ENCODE data around the gene RAD51B.

Gene RAD51B

DNA sequence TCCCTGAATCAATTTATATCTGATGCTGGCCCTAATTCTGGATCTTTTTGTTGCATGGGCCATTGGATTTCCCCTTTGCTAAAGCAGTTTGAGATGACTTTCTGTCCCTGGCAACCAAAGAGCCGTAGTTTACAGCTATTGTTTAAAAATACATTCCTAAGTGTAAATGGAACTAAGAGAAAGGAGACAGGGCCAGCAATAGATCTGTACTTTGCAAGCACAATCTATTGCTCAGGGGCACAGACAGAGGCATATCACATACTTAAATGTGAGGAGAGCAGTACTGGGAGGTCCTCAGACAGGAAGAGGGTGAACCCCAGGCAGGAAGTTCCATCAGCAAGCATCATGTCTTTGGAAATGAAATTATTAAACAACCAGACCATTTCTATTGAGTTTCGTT, 846.7 kb downstream of the RAD51B start:
- in situ Hi-C loops (cut with MboI; ENCODE audit: low sequenced_read_pairs) = no loop called here

DNA sequence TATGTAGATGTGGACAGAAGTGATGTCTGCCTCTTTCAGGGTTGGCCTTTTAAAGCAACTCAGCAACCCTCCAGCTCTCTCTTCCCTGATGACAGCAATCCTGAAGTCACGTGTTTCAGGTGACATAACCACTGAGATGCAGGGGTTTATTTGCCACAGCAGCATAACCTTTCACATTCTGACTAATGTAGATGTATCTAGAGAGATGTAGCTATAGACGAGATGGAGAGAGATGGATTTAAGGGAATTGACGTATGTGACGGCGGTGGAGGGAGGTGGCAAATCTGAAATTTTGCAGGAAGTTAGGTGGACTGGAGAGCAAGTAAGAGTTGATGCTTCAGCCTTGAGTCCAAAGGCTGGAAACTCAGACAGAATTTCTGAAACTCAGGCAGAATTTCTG, 847.3 kb downstream of the RAD51B start:
- in situ Hi-C loops (cut with MboI; ENCODE audit: low sequenced_read_pairs) = no loop called here

DNA sequence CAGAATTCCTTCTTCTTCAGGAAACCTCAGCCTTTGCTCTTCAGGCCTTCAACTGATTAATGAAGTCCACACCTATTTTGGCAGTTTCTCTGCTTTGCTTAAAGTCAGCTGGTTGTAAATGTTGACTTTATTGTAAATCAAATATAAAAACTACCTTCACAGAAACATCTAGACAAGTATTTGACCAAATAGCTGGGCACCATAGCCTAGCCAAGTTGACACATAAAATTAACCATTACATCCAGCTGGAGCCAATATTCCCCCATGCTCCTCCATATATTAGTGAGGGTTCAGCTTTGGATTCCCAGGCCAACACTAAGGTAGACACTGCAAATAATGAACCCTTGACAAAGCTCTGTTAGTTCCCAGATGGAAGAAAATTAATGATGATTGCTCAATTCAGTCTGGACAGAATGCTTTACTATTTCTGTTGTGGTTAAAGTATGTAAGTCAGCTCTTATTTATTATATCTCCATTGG, 847.8 kb downstream of the RAD51B start:
- in situ Hi-C loops (cut with MboI; ENCODE audit: low sequenced_read_pairs) = no loop called here

DNA sequence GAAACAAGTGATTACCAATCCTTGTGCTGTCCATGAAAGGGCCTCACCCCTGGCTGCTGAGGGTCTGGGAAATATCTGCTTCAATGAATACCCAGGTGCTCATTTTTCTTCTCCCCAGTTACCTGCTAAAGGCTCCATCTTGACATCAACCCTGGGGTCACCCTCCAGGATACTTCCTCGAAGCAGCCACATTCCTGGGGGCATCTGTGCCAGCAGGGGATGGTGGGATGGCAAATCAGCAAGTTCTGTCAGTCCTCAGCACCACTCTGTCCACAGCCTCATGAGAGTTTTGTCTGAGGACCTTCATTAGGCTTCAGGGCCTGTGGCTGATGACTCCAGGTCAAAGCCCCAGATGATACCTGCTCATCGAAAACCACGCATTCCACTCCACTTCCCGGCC, 848.4 kb downstream of the RAD51B start:
- in situ Hi-C loops (cut with MboI; ENCODE audit: low sequenced_read_pairs) = no loop called here

DNA sequence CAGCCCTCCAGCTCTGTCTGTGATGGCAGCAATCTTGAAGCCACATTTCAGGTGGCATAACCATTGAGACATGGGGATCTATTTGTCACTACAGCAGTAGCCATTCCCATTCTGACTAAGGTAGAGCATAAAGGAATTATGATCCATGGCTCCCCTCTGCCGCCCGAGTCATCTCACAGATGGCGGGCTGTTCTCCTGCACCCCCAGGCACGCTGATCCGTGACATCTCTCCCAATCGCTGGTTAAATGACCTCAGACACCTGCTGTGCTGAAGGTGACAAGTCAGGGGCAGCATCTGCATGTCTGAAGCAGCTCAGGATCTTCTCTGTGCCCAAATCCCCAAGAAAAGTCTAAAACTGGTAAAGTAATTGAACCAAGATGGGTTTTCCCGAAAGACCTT, 849.0 kb downstream of the RAD51B start:
- in situ Hi-C loops (cut with MboI; ENCODE audit: low sequenced_read_pairs) = no loop called here

DNA sequence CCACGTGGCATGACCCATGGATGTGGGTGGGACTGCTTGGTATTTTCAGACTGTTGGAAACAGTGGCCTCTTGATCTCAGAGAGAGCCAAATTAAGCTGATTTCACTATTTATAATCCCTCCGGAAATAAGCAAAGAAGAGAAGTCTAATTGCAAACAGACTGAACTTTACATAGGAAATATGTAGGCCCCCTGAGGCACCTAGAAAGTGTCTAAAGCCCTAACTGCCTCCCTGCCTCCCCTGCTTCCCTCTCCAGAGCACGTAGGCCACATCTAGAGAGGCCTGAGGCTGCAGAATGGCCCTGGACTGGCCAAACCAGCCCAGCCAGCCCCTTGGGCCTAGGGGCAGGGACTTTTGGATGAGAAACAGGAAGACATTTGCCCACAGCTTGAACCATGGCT, 849.5 kb downstream of the RAD51B start:
- in situ Hi-C loops (cut with MboI; ENCODE audit: low sequenced_read_pairs) = no loop called here

DNA sequence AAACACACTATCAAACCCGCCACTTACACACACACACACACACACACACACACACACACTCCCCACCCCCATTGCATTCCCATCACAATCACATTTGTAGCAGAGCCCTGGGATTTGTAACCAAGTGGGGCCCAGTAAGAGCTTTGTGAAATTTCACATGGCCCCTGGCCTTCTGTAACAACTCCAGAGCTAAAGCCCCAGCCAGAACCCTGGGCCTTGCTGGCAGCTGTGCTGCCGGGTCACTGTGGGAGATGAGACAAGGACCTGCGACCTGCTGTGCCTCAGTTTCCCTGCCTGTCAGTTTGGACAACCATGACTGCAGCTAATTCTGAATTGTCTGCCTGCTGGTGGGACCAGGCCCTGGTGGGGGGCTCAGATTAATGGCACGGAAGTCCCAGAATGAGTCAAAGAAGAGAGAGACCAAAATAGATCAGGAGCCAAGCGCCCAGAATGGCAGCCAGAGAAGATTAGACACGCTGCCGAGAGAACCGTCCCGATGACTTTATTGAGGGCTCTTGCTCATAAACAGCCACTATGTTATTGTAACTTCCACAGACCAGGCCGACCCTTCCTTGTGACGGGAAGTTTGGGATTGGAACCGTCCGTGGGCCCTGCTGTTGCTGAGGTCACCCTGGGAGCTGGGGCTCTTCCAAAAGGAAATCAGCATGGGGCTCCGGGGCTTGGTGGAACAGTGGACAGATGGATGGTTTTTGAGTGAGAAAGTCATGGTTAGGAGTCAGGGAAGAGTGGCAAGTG, 850.2 kb downstream of the RAD51B start:
- in situ Hi-C loops (cut with MboI; ENCODE audit: low sequenced_read_pairs) = no loop called here

DNA sequence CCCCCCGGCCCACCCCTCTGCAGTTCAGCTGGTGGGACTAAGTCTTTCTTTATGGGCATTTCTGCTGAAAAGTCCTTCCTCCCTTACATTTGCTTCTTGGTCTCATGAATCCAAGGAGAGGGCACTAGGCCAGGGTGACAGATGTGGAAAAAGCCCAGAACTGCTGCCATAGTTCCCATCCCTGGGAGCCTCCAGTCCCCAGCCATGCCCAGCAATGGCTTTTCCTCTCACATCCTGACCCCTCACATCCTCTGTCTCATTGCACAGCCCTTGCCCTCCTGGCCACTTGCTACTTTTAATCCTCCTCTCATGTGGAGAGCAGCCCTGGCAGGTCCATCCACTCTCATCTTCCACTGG, 850.8 kb downstream of the RAD51B start:
- in situ Hi-C loops (cut with MboI; ENCODE audit: low sequenced_read_pairs) = no loop called here

DNA sequence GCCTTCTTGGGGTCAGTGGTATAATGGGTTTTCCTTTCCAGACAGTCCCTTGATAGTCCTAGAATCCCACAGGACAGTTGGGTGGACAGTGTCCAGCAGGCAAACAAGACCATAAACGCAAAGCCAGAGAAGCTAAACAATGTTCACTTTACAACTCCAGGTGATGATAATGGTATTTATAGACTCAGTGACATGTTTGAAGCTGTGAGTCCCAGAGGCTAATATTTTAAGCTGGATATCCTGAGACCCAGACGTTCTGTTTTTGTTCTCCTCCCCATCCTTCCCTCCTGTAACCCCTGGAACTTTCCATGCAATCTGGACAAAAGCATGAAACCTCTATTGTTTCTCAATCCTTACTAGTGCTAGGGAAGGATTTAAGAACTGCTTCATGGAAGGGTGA, 852.3 kb downstream of the RAD51B start:
- in situ Hi-C loops (cut with MboI; ENCODE audit: low sequenced_read_pairs) = no loop called here

DNA sequence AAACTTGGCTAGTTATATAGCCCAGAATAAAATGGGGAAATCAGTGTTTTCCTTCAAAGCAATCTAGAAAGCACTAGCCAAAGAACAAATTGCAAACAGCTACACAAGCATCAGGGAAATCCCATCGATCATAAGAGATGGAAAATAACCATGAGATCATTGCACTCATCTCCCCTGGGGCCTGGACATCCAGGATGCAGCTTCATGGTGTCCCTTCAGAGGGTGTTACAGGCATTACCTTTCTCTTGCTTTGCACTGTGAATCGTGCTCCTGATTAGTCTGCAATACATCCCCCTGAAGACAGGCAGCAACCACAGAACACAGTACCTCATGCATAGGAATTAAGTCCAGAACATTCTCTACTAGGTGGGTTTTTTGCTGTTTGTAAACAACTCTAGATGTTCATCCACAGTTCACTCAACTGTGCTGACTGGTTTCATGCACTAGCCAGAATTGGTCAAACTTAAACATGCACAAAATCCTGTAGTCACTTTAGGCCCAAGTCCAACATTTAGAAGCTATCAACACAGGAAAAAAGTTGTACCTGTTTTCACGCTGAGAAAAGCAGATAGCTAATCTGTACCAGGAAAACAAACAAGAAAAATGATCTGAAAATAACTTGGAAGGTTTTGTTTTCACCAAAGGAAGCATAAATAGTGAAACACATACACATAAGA, 853.2 kb downstream of the RAD51B start:
- in situ Hi-C loops (cut with MboI; ENCODE audit: low sequenced_read_pairs) = no loop called here

DNA sequence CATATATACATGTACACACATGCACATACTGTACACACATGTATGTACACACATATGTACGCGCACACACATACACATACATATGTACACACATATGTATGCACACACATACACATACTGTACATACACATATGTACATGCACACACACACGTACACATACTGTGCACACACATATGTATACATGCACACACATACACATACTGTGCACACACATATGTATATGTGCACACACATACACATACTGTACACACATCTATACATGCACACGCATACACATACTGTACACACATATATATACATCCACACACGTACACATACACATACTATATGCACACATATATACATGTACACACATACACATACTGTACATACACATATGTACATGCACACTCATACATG, 853.9 kb downstream of the RAD51B start:
- in situ Hi-C loops (cut with MboI; ENCODE audit: low sequenced_read_pairs) = no loop called here

DNA sequence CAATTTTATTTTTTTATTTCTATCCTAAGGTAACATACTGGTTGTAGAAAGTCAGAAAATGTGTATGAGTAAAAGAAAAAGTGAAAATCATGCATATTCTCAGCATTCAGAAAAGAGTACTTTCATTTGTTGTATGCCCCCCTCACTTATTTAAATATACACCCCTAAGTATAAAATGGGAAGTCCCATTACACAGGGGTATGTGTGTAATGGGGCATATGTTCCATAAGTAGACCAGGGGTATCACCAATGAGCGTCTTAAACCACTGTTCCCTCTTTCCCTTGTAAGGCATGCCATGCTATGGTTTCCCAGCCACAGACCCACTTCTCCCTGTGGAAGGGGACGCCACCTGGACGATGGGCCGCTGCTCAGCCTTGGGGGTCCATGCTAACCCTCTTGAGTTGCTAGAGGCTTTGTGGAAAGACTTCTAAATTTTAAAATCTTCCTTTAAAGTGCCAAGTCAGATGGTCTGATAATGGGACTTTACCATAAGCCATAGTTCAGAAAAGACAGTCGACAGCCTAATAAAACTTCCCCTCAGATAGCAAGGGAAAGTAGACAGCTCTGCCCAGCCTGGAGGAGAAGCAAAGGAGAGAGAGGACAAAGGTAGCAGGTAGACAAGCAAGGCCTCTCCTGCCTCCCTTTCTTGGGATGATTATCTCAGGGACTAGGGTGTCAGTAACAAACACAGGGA, 855.1 kb downstream of the RAD51B start:
- in situ Hi-C loops (cut with MboI; ENCODE audit: low sequenced_read_pairs) = no loop called here

DNA sequence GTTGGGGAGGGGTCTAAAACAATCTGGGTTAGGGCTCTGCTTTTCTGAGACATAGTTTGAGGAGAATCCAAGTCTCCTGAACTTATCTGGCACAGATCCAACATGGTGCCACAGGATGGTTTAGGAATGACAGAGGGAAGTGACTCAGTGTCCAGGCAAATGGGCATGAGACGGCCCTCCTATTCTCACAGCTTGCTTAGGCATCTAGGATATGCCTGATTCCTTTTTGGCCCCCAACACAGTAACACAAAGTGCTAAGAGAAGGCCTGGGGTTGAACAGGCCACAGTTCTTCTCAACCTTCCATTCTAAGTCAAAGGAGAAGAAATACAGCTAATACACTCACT, 855.6 kb downstream of the RAD51B start:
- in situ Hi-C loops (cut with MboI; ENCODE audit: low sequenced_read_pairs) = no loop called here

DNA sequence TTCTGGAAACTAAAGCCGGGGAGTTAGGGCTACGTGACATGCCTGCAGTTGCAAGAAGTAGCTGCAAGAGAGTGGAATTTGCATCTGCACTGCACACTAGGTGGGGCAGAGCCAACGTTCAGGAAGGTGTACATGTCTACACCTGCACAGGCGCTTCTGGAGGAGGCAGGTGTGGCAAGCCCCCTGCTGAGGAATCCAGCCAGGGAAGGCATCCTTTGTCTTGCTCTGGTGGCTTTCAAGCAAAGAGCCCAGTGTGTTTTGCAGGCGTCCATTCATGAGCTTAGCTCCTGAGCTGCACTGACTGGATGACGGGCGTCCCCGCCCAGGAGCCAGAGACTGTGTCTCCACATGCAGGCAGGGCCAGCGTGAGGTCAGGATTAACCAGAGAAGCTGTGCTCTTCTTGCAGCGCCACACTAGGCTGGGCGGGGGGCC, 856.9 kb downstream of the RAD51B start:
- in situ Hi-C loops (cut with MboI; ENCODE audit: low sequenced_read_pairs) = no loop called here

DNA sequence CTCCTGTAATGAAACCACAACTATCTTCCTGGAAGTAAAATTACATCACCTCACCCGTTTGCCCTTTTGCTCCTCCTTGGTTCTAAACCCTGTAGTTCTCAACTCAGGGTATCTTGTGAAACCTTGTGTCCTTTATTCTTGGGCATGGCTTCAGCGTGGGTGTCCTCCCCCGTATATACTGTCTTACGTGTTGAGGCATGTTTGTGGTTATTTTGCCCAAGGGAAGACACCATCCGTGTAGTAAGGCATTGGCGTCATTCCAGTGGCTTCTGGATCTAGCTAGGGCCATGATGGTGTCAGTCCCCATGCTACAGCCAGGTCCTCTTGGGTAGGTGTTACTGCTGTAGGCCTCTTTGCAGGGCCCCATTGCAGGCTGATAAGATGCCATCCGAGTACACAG, 857.9 kb downstream of the RAD51B start:
- in situ Hi-C loops (cut with MboI; ENCODE audit: low sequenced_read_pairs) = no loop called here

DNA sequence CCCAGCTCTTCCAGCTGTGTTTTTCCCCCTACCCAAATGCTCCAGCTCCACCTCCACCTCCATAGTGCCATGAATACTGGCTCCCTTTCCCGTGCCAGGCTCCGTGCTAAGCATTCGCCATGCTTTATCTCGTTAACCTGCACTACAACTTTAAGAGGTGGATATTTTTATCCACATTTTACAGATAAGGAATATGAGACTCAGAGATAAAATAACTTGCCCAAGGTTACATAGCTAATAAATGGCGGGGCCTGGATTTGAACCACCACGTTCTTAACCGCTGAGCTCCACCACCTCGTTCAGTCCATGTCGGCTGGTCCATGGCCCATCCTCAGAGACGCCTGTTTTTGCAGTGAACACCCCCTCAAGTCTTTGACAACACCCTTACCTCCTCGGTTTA, 858.3 kb downstream of the RAD51B start:
- in situ Hi-C loops (cut with MboI; ENCODE audit: low sequenced_read_pairs) = no loop called here

DNA sequence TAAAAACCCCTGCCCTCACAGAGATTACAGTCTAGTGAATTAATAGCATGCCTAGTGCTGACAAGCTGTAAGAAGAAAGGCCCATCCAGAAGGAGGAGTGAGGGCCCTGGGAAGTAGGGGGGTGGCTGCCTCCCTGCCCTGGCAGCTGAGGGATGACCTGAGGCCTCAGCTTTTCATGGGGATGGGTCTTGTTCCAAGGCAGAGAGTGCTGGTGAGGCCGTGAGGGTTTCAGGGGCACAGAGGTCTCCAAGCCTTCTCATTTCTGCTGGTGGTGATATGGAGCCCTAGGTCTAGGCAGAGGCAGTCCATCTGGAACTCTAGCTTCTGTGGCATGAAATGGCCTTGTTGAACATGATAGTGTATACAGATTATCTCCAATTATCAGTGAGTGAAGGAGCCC, 858.9 kb downstream of the RAD51B start:
- in situ Hi-C loops (cut with MboI; ENCODE audit: low sequenced_read_pairs) = no loop called here

DNA sequence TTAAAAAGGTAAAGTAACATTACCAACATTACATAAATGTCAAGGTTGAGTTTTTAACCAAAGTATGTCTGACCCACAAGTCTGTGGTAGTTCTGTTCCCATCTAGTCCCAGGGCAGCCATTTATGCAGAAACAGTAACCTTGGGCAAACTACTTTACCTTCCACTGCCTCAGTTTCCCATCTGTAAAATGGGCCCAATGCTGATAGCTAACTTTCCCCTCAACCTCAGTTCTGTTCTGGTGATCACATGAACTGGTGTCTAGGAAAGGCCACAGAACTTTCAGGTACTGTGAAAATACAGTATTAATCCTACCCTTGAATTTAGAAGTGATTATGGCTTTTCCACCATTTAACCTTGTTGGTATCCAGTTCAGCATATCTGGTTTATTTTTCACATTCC, 859.7 kb downstream of the RAD51B start:
- in situ Hi-C loops (cut with MboI; ENCODE audit: low sequenced_read_pairs) = no loop called here

DNA sequence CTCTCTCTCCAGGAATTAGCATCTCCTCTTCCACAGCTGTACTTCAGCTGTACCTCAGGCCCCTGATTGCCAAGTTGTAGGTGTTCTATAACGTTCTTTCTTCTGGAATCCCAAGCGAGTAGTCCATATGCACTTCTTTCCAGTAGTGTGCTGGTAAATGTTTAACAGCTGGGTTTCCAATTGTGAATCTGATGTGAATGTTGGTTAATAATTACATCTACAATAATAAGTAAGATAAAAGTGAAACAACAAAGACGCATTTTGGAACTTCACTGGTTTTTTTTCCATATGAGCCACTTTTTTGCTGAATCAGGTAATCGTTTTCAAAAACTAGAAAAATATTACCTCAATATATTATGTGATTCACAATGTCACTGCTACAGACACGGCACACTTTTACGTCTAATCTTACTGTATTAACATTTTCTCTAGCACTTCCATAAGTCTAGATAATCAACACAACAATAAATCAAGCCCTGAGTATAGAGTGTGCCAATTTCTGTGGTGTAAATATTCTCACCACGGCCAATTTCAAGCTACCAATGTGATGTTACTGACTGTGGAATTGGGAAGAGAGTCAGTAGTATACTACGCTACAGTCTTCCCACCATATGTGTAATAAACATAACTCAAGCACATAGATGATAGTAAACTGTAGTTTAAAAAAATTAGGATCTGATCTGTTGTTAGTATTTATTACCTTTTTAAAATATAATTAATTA, 860.3 kb downstream of the RAD51B start:
- in situ Hi-C loops (cut with MboI; ENCODE audit: low sequenced_read_pairs) = no loop called here

DNA sequence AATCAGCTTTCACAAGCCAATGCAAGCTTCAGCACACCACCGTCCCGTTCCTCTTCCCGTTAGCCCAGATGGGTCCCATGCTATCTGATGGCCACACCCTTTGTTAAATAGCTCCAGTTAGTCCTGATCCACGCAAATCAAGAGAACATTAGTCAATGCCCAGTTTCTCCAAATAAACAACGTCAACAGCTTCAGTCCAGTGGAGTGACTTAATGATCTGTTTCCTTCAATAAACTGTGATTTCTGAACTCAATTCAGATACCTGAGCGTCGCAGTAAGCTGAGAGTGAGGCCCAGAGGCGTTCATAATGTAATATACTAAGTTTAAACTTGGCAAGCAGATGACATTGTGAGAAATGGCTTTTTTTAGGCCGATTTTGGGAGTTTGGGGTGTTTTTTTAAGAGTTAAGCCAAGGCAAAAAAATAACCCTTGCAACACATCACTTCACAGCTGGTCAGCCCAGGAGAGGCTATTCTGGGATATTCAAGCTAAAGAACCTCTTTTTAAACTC, 861.0 kb downstream of the RAD51B start:
- in situ Hi-C loops (cut with MboI; ENCODE audit: low sequenced_read_pairs) = no loop called here

DNA sequence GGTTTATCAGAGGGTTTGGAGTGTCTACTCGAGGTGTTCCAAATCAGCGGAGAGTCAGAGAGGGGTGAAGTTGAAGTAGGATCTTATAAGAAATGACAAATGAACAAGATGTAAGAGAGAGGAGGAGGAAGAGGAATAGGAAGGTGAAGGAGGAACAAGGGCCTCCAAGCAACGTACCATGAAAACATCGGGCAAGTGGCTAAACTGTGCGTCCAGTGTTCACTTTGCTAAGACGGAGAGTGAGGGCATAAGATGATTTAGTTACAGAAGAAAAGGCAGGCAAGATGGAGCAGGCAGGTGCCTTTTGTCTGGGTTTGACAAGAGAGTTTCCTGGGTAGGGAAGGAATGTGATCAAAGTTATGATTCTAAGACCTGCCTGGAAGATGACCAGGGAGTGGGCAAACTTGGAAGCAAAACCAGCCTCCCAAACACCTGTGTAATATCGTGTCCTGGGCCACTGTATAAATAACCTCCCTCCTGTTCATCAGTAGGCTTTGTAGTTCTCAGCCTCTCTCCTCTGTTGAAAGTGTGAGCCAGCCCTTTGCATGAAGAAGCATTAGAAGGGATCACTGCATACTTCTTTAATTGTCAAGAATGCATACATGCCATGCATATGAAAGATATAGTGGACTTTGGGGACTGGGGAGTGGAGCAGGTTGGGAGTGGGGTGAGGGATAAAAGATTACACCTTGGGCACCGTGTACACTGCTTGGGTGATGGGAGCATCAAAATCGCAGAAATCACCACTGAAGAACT, 861.9 kb downstream of the RAD51B start:
- in situ Hi-C loops (cut with MboI; ENCODE audit: low sequenced_read_pairs) = no loop called here
